CD14-positive monocyte (primary cell): Measurements from ENCODE around the gene CNN3. TPM values are rescaled to one million over a fixed set of nuclear protein-coding genes. Genes with fewer than 3 reads are reported as not detected.
A peak's percentile ranks its signal among the peaks of the same experiment; 100 is the strongest.

Experiments
- DNase-seq, 3 donors: peaks; one replicate each; pipeline ENCODE4 v3.0.0-alpha.2; 2011 to 2022
- H2AFZ ChIP-seq: 2 replicates; pipeline ENCODE4 v1.6.0; 2012; ENCODE audit warnings: mild to moderate bottlenecking, low read depth, low read length, inconsistent platforms; ENCODE audit not compliant: insufficient read depth, poor library complexity, severe bottlenecking
- H3K27ac ChIP-seq, 2 donors: 1 replicate in 1 of 2; 2 replicates in 1 of 2; pipeline ENCODE4 v1.5.1; 2012 to 2013; ENCODE audit warnings: low read length in 2 of 2, control low read depth in 1 of 2, inconsistent platforms in 1 of 2, low read depth in 1 of 2, mild to moderate bottlenecking in 1 of 2
- H3K27me3 ChIP-seq, 2 donors: one replicate each; pipeline versions ENCODE4 v1.6.0 to v1.6.1; 2011 to 2013; ENCODE audit warnings: low read length in 2 of 2; ENCODE audit not compliant: control insufficient read depth in 2 of 2, insufficient read depth in 2 of 2
- H3K36me3 ChIP-seq, 2 donors: replicated peaks in 1 of 2; 1 replicate in 1 of 2; 2 replicates in 1 of 2; pipeline versions ENCODE4 v1.5.1 to v1.6.1; 2012 to 2013; ENCODE audit warnings: low read length in 2 of 2, control low read depth in 1 of 2, inconsistent platforms in 1 of 2, mild to moderate bottlenecking in 1 of 2; ENCODE audit not compliant: insufficient read depth in 2 of 2, control insufficient read depth in 1 of 2
- H3K4me1 ChIP-seq, 2 donors: 1 replicate in 1 of 2; 2 replicates in 1 of 2; pipeline versions ENCODE4 v1.5.1 to v1.6.1; 2012 to 2013; ENCODE audit warnings: low read length in 2 of 2, control low read depth in 1 of 2, inconsistent platforms in 1 of 2, mild to moderate bottlenecking in 1 of 2, moderate library complexity in 1 of 2; ENCODE audit not compliant: insufficient read depth in 2 of 2, control insufficient read depth in 1 of 2
- H3K4me2 ChIP-seq: replicated peaks from 2 replicates; pipeline ENCODE3; 2012; ENCODE audit warnings: low read length, moderate library complexity, mild to moderate bottlenecking; ENCODE audit not compliant: poor library complexity, severe bottlenecking; ENCODE audit errors: extremely low read depth
- H3K4me3 ChIP-seq, 3 experiments: fragments of 200-600 bp in 1 of 3; sonication (generic) in 1 of 3; replicated peaks in 1 of 3; 1 replicate in 2 of 3; 2 replicates in 1 of 3; pipeline ENCODE4 v1.5.1; 2011 to 2013; ENCODE audit warnings: low read length in 3 of 3, mild to moderate bottlenecking in 3 of 3, control low read depth in 2 of 3, low read depth in 2 of 3, inconsistent platforms in 1 of 3, moderate library complexity in 1 of 3
- H3K79me2 ChIP-seq: 2 replicates; pipeline ENCODE4 v1.6.0; 2012; ENCODE audit warnings: mild to moderate bottlenecking, control low read depth, inconsistent platforms, low read length, moderate library complexity; ENCODE audit not compliant: insufficient read depth
- H3K9ac ChIP-seq: 2 replicates; pipeline ENCODE4 v1.6.0; 2017; ENCODE audit warnings: low read length, mild to moderate bottlenecking; ENCODE audit not compliant: insufficient read depth, poor library complexity, severe bottlenecking
- H3K9me3 ChIP-seq, 2 donors: replicated peaks in 1 of 2; 1 replicate in 1 of 2; 2 replicates in 1 of 2; pipeline versions ENCODE4 v1.5.1 to v1.6.1; 2012 to 2013; ENCODE audit warnings: low read length in 2 of 2, control low read depth in 1 of 2; ENCODE audit not compliant: control insufficient read depth in 1 of 2, insufficient read depth in 1 of 2
- H4K20me1 ChIP-seq: 2 replicates; pipeline ENCODE4 v1.6.0; 2012; ENCODE audit warnings: mild to moderate bottlenecking, low read length, control low read depth, moderate library complexity; ENCODE audit not compliant: insufficient read depth
- H3K27ac Mint-ChIP-seq, 7 donors: one replicate each; pipeline ENCODE4 v1.8.0; 2020; ENCODE audit warnings: mild to moderate bottlenecking in 7 of 7, mixed read lengths in 7 of 7, moderate library complexity in 6 of 7, inconsistent platforms in 2 of 7
- H3K27me3 Mint-ChIP-seq, 3 donors: one replicate each; pipeline ENCODE4 v1.8.0; 2021 to 2022; ENCODE audit warnings: low read depth in 3 of 3, mild to moderate bottlenecking in 3 of 3, mixed read lengths in 3 of 3, moderate library complexity in 3 of 3, inconsistent platforms in 1 of 3
- H3K36me3 Mint-ChIP-seq, 2 donors: one replicate each; pipeline ENCODE4 v1.8.0; 2020; ENCODE audit warnings: mixed read lengths in 2 of 2, inconsistent platforms in 1 of 2, mild to moderate bottlenecking in 1 of 2
- H3K4me1 Mint-ChIP-seq: one replicate; pipeline ENCODE4 v1.8.0; 2020; ENCODE audit warnings: mild to moderate bottlenecking, mixed read lengths
- H3K4me3 Mint-ChIP-seq, 2 donors: one replicate each; pipeline ENCODE4 v1.8.0; 2020; ENCODE audit warnings: mild to moderate bottlenecking in 2 of 2, mixed read lengths in 2 of 2, moderate library complexity in 1 of 2
- H3K9me3 Mint-ChIP-seq, 7 donors: one replicate each; pipeline ENCODE4 v1.8.0; 2020 to 2022; ENCODE audit warnings: mixed read lengths in 7 of 7, mild to moderate bottlenecking in 6 of 7, moderate library complexity in 6 of 7, inconsistent platforms in 2 of 7
- WGBS: methylation state at CpG from one replicate; pipeline ENCODE4 v1.1.5; 2013; ENCODE audit warnings: missing lambda C conversion rate; ENCODE audit not compliant: insufficient coverage; 5-methylcytosine and 5-hydroxymethylcytosine counted together
- intact Hi-C, 2 donors: fragments of 100-400 bp; cut with micrococcal nuclease; formaldehyde crosslinking; loops; one replicate each; pipeline versions ENCODE4 v1.15.0 to v1.15.1; 2023
- polyA plus RNA-seq, 3 donors: library from polyadenylated mRNA; depleted of rRNA in 1 of 3; unstranded in 2 of 3; stranded (reverse) in 1 of 3; fragments of 300-500 nt in 2 of 3; fragments of >200 nt in 1 of 3; fragmentation: Illumina TruSeq in 2 of 3; gene quantifications; 1 replicate in 2 of 3; 2 replicates in 1 of 3; pipeline ENCODE4 v1.2.3, GENCODE V29; 2012 to 2021
- TF ChIP-seq, protein P1 (sequence below): fragments of 200-600 bp; IDR thresholded peaks from one replicate; pipeline ENCODE4 v1.8.0; 2022; ENCODE audit warnings: antibody characterized with exemption, mild to moderate bottlenecking

Gene CNN3
- polyA plus RNA-seq, 3 donors, result 0.08 to 0.09 (median 0.08) TPM

GRCh38 chr1:94925004-94925403, 1.9 kb downstream of the CNN3 start:
- H3K27ac Mint-ChIP-seq, result no peak overlapping the region
- H3K9ac ChIP-seq, result no peak overlapping the region
- peaks cover 3 to 10% of the 10 kb centered on the region in 2 donors for H3K36me3 Mint-ChIP-seq
- H2AFZ ChIP-seq, result no peak overlapping the region
- H3K9me3 Mint-ChIP-seq, result peaks cover 0 to 19% (median 8%) of the 10 kb centered on the region in 7 donors
- H3K4me3 ChIP-seq, result no peak overlapping the region
- intact Hi-C loops, result no loop called here
- peaks cover 12% of the 10 kb centered on the region for H3K4me1 Mint-ChIP-seq
- H3K9me3 ChIP-seq, result no peaks in the 10 kb centered on the region
- TF ChIP-seq, protein P1, sequence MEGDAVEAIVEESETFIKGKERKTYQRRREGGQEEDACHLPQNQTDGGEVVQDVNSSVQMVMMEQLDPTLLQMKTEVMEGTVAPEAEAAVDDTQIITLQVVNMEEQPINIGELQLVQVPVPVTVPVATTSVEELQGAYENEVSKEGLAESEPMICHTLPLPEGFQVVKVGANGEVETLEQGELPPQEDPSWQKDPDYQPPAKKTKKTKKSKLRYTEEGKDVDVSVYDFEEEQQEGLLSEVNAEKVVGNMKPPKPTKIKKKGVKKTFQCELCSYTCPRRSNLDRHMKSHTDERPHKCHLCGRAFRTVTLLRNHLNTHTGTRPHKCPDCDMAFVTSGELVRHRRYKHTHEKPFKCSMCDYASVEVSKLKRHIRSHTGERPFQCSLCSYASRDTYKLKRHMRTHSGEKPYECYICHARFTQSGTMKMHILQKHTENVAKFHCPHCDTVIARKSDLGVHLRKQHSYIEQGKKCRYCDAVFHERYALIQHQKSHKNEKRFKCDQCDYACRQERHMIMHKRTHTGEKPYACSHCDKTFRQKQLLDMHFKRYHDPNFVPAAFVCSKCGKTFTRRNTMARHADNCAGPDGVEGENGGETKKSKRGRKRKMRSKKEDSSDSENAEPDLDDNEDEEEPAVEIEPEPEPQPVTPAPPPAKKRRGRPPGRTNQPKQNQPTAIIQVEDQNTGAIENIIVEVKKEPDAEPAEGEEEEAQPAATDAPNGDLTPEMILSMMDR, result no peak
- DNase-seq, result no peak
- H3K27me3 Mint-ChIP-seq, result peaks cover 55 to 79% (median 62%) of the 10 kb centered on the region in 3 donors
- H3K4me3 Mint-ChIP-seq, result peak overlapping the region in 1 of 2 donors; percentile 89
- H3K4me1 ChIP-seq, result peaks cover 9 to 20% of the 10 kb centered on the region in 2 donors
- peaks cover 54 to 64% of the 10 kb centered on the region in 2 donors for H3K27me3 ChIP-seq
- no peaks in the 10 kb centered on the region for H3K36me3 ChIP-seq
- no peak overlapping the region for H3K27ac ChIP-seq
- no CpG with 5 or more reads among the region's 2 CpGs for WGBS
- no peaks in the 10 kb centered on the region for H3K79me2 ChIP-seq
- H3K4me2 ChIP-seq, result no peak overlapping the region
- H4K20me1 ChIP-seq, result no peaks in the 10 kb centered on the region

DNA sequence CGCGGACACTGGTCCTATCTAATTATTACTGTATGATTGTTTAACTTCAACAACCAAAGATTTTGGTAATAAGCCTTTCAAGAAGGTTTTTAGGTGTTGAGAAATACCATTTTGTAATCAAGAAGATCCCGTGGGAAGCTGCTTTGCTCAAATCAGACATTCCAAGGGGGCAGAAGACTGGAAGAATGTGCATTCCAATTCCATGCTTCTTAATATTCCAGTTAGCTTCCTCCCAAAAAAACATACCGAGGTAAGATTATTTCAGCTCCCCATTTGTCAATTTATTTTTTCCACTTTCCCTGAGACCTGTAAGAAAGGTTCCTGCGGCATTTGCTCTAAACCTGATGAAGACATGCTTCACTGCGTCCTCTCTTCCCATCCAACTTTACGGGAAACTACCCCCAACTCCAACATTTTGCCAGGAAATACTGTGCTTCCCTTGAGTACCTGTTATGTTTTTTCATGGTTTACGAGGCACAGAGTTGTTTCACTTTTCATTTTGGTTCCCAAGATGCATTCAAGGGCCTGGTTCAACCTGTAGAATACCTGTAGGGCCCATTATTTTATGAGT, 4.1 kb downstream of the CNN3 start:
- Histone ChIP-seq H4K20me1 (no peaks in the 10 kb centered on the region), H3K9me3 (no peaks in the 10 kb centered on the region), H3K9ac (no peak overlapping the region), H3K36me3 (no peaks in the 10 kb centered on the region), H3K4me3 (no peak overlapping the region), H3K27ac (no peak overlapping the region), H2AFZ (no peak overlapping the region), H3K79me2 (no peaks in the 10 kb centered on the region), H3K4me2 (no peak overlapping the region), H3K27me3 (peaks cover 37 to 45% of the 10 kb centered on the region in 2 donors), H3K4me1 (peaks cover 9 to 20% of the 10 kb centered on the region in 2 donors)
- Mint-ChIP-seq H3K27ac (no peak overlapping the region), H3K9me3 (peaks cover 0 to 11% (median 7%) of the 10 kb centered on the region in 7 donors), H3K4me3 (peak overlapping the region in 1 of 2 donors; percentile 51), H3K27me3 (peaks cover 40 to 58% (median 42%) of the 10 kb centered on the region in 3 donors), H3K36me3 (peaks cover 3 to 6% of the 10 kb centered on the region in 2 donors), H3K4me1 (peaks cover 12% of the 10 kb centered on the region)
- DNase-seq, result no peak
- 79% methylated on average over 3 of the region's 8 CpGs for WGBS
- TF ChIP-seq, protein P1, result no peak
- intact Hi-C loops, result no loop called here
